HAP-1 (cell line): ENCODE results near the gene POMP.
"Not testable (repeated sequence)": the region's sequence is repeated elsewhere in the genome, so short reads cannot be mapped to it uniquely, and the experiment has no call there.

Experiments used
- DNase-seq, 2 experiments: peaks; one replicate each; pipeline ENCODE4 v3.0.0-alpha.2; 2016 to 2020; ENCODE audit warnings: low spot score in 2 of 2
- H3K27me3 ChIP-seq: fragments of 250-450 bp; sonication (Bioruptor Pico); 2 replicates; pipeline ENCODE4 v1.5.1; 2020; ENCODE audit warnings: low read depth, mild to moderate bottlenecking, moderate library complexity
- H3K36me3 ChIP-seq: fragments of 250-450 bp; sonication (Bioruptor Pico); replicated peaks from 2 replicates; pipeline ENCODE4 v1.5.1; 2020; ENCODE audit warnings: mild to moderate bottlenecking
- H3K4me1 ChIP-seq: fragments of 250-450 bp; sonication (Bioruptor Pico); 2 replicates; pipeline ENCODE4 v1.5.1; 2020; ENCODE audit warnings: mild to moderate bottlenecking
- H3K4me3 ChIP-seq: fragments of 250-450 bp; sonication (Bioruptor Pico); 2 replicates; pipeline ENCODE4 v1.5.1; 2020; ENCODE audit warnings: mild to moderate bottlenecking, moderate library complexity
- H3K9me3 ChIP-seq: fragments of 250-450 bp; sonication (Bioruptor Pico); 2 replicates; pipeline ENCODE4 v1.5.1; 2020; ENCODE audit warnings: mild to moderate bottlenecking, moderate library complexity
- in situ Hi-C: fragments of 300-500 bp; cut with MboI; formaldehyde crosslinking; loops from 3 replicates; pipeline ENCODE4 v1.14.3; 2020; ENCODE audit warnings: low sequenced_read_pairs, inconsistent platforms, mixed read lengths

POMP gene

GRCh38 chr13:28653111-28653510 is 5.8 kb upstream of the POMP start:
- H3K4me3 ChIP-seq = no peak overlapping the region
- in situ Hi-C loops = no loop called here
- H3K9me3 ChIP-seq = no peaks in the 10 kb centered on the region
- H3K4me1 ChIP-seq = peaks cover 21% of the 10 kb centered on the region
- H3K27me3 ChIP-seq = no peaks in the 10 kb centered on the region
- DNase-seq = no peak
- H3K36me3 ChIP-seq = no peaks in the 10 kb centered on the region

GRCh38 chr13:28654276-28654675 is 4.7 kb upstream of the POMP start:
- no peak for DNase-seq
- H3K4me1 ChIP-seq = peaks cover 21% of the 10 kb centered on the region
- H3K27me3 ChIP-seq = no peaks in the 10 kb centered on the region
- no peak overlapping the region for H3K4me3 ChIP-seq
- in situ Hi-C loops = no loop called here
- no peaks in the 10 kb centered on the region; the same call in 1 of the 2 replicates for H3K36me3 ChIP-seq
- H3K9me3 ChIP-seq = no peaks in the 10 kb centered on the region

GRCh38 chr13:28655561-28655960 is 3.4 kb upstream of the POMP start:
- DNase-seq = no peak
- no peak overlapping the region for H3K4me3 ChIP-seq
- in situ Hi-C loops = no loop called here
- peaks cover 4% of the 10 kb centered on the region for H3K36me3 ChIP-seq
- no peaks in the 10 kb centered on the region for H3K9me3 ChIP-seq
- H3K27me3 ChIP-seq = no peaks in the 10 kb centered on the region
- H3K4me1 ChIP-seq = peaks cover 28% of the 10 kb centered on the region

- peaks cover 24% of the 10 kb centered on the region for H3K36me3 ChIP-seq
- DNase-seq = no peak
- H3K27me3 ChIP-seq = no peaks in the 10 kb centered on the region
- H3K4me3 ChIP-seq = peak overlapping the region; percentile 95
- H3K9me3 ChIP-seq = no peaks in the 10 kb centered on the region
- H3K4me1 ChIP-seq = peaks cover 28% of the 10 kb centered on the region
- in situ Hi-C loops = no loop called here
These were observed 969 bp upstream of the POMP start for GRCh38 chr13:28657784-28658538.

GRCh38 chr13:28658539-28658795 is 463 bp upstream of the POMP start:
- in situ Hi-C loops = no loop called here
- DNase-seq = no peak
- peak overlapping the region; percentile 95 for H3K4me3 ChIP-seq
- peaks cover 28% of the 10 kb centered on the region for H3K4me1 ChIP-seq
- peaks cover 29% of the 10 kb centered on the region for H3K36me3 ChIP-seq
- H3K27me3 ChIP-seq = no peaks in the 10 kb centered on the region
- H3K9me3 ChIP-seq = no peaks in the 10 kb centered on the region

GRCh38 chr13:28659621-28659970 is 666 bp downstream of the POMP start:
- no peaks in the 10 kb centered on the region for H3K9me3 ChIP-seq
- H3K4me1 ChIP-seq = peaks cover 28% of the 10 kb centered on the region
- no peaks in the 10 kb centered on the region for H3K27me3 ChIP-seq
- no peak for DNase-seq
- peaks cover 40% of the 10 kb centered on the region for H3K36me3 ChIP-seq
- H3K4me3 ChIP-seq = peak overlapping the region; percentile 95
- in situ Hi-C loops = no loop called here

- H3K27me3 ChIP-seq = no peaks in the 10 kb centered on the region
- no peaks in the 10 kb centered on the region for H3K4me1 ChIP-seq
- in situ Hi-C loops = no loop called here
- peaks cover 100% of the 10 kb centered on the region for H3K36me3 ChIP-seq
- H3K4me3 ChIP-seq = no peak overlapping the region
- no peaks in the 10 kb centered on the region for H3K9me3 ChIP-seq
- DNase-seq = no peak
These were observed 8.1 kb downstream of the POMP start for GRCh38 chr13:28666897-28667488.

GRCh38 chr13:28671126-28671792 is 12.3 kb downstream of the POMP start:
- Histone ChIP-seq H3K4me3 (no peak overlapping the region), H3K9me3 (no peaks in the 10 kb centered on the region), H3K27me3 (no peaks in the 10 kb centered on the region), H3K4me1 (no peaks in the 10 kb centered on the region), H3K36me3 (peaks cover 99% of the 10 kb centered on the region)
- DNase-seq = no peak
- in situ Hi-C loops = no loop called here

GRCh38 chr13:28678809-28679208 is 19.9 kb downstream of the POMP start:
- DNase-seq = no peak
- peaks cover 37% of the 10 kb centered on the region for H3K36me3 ChIP-seq
- no peaks in the 10 kb centered on the region; the same call in 1 of the 2 replicates for H3K4me1 ChIP-seq
- H3K9me3 ChIP-seq = no peaks in the 10 kb centered on the region
- no peak overlapping the region for H3K4me3 ChIP-seq
- in situ Hi-C loops = no loop called here
- H3K27me3 ChIP-seq = no peaks in the 10 kb centered on the region

- Histone ChIP-seq H3K36me3 (peaks cover 29% of the 10 kb centered on the region), H3K9me3 (no peaks in the 10 kb centered on the region), H3K27me3 (no peaks in the 10 kb centered on the region), H3K4me3 (no peak overlapping the region), H3K4me1 (no peaks in the 10 kb centered on the region; the same call in 1 of the 2 replicates)
- peak in 1 of 2 experiments; percentile 49 for DNase-seq
- in situ Hi-C loops = loop anchor here (10.0 kb wide), 1 partner anchor 115 kb away; no protein-coding TSS in a partner anchor
These were observed 20.7 kb downstream of the POMP start for GRCh38 chr13:28679628-28680027.

- H3K9me3 ChIP-seq = no peaks in the 10 kb centered on the region
- no peak overlapping the region for H3K4me3 ChIP-seq
- H3K36me3 ChIP-seq = peaks cover 20% of the 10 kb centered on the region
- no peak for DNase-seq
- H3K4me1 ChIP-seq = no peaks in the 10 kb centered on the region; the same call in 1 of the 2 replicates
- in situ Hi-C loops = loop anchor here (10.0 kb wide), 1 partner anchor 114 kb away; no protein-coding TSS in a partner anchor
- H3K27me3 ChIP-seq = no peaks in the 10 kb centered on the region
These were observed 21.6 kb downstream of the POMP start for GRCh38 chr13:28680541-28680940.

GRCh38 chr13:28683169-28683568 is 24.2 kb downstream of the POMP start:
- H3K9me3 ChIP-seq, H3K4me3 ChIP-seq, H3K4me1 ChIP-seq, H3K27me3 ChIP-seq, DNase-seq, H3K36me3 ChIP-seq: not testable (repeated sequence)
- in situ Hi-C loops = loop anchor here (10.0 kb wide), 1 partner anchor 112 kb away; no protein-coding TSS in a partner anchor

GRCh38 chr13:28684257-28684656 is 25.3 kb downstream of the POMP start:
- H3K36me3 ChIP-seq = 0 out of 2 replicates have a peak, but pooled peaks cover 3% of the 10 kb centered on the region
- in situ Hi-C loops = loop anchor here (10.0 kb wide), 1 partner anchor 111 kb away; no protein-coding TSS in a partner anchor
- H3K9me3 ChIP-seq = no peaks in the 10 kb centered on the region
- no peaks in the 10 kb centered on the region for H3K27me3 ChIP-seq
- DNase-seq = peak in 1 of 2 experiments; percentile 52
- no peaks in the 10 kb centered on the region for H3K4me1 ChIP-seq
- H3K4me3 ChIP-seq = no peak overlapping the region

- Histone ChIP-seq H3K4me1 (no peaks in the 10 kb centered on the region), H3K4me3 (no peak overlapping the region), H3K27me3 (no peaks in the 10 kb centered on the region), H3K9me3 (no peaks in the 10 kb centered on the region), H3K36me3 (0 out of 2 replicates have a peak, but pooled peaks cover 3% of the 10 kb centered on the region)
- no peak for DNase-seq
- in situ Hi-C loops = loop anchor here (10.0 kb wide), 1 partner anchor 110 kb away; no protein-coding TSS in a partner anchor
These were observed 26.2 kb downstream of the POMP start for GRCh38 chr13:28685114-28685513.
